Activated CD8-positive, alpha-beta memory T cell treated with anti-CD3 and anti-CD28 coated beads for 4 hours (primary cell): ENCODE results near the gene COL26A1.
"Not testable (repeated sequence)": the region's sequence is repeated elsewhere in the genome, so short reads cannot be mapped to it uniquely, and the experiment has no call there.

ENCODE experiments used
- DNase-seq, 2 donors: peaks; one replicate each; pipeline ENCODE4 v3.0.0-alpha.2; 2020; ENCODE audit warnings: low read depth in 2 of 2

Gene COL26A1

DNA sequence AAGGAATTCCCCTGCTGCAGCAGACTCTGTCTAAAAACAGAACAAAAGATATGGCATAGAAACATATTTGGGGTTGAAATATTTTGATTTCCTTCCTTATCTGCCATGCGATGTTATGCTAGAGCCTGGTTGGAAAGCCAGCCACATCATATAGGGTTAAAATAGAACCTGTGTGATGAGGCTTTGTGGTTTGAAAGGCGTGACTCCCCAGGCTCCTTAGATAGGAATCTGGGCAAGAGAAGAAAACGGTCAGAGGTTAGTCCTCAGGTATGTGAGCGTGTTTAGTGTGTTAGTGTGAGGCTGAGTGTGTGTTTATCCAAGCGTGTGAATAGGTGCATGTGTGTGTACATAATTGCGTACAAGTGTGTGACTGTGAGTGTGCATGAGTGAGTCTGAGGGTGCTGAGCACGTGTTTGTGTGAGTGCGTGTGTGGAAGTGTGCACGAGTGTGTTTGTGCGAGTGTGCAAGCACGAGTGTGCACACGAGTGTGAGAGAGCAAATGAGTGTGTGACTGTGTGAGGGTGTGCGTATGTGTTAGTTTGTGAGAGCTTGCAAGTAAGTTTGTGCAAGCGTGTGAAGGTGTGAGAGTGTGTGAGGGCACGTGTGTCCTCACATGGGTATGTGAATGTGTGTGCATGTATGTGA, 79.9 kb downstream of the COL26A1 start:
- DNase-seq: no peak

DNA sequence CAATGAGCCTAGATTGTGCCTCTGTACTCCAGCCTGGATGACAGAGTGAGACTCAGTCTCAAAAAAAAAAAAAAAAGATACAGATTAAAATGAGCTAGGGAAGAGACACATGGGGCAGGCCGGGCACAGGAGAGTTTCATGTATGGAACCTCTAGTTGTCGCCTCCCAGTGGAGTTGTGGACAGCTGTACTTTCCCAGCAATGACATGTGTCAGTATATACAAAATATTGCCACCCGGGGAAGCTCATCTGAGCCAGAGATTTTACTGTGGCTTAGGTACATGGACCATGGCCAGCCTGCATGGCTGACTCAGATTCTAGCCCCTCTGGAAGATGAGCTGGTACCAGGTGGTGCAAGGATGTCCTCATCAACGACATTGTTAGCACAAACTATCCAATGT, 87.4 kb downstream of the COL26A1 start:
- no peak for DNase-seq

DNA sequence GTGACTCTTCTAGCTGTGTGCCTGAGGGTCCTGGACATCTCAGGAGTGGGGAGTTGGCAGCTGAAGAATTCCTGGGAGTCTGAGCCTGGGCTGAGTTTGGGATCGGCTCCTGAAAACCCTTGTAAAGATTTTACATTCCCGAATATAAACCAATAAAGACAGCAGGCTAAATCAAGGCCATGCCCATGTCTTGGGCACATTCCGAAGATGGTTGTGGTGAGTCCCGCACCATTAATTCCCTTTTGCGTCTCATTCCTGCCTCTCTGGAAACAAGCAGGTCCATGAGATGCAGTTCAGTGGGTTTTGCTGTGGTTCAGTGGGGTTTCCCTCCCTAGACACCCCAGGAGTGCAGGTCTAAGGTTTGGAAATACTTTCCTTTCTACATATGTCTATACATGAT, 90.9 kb downstream of the COL26A1 start:
- no peak for DNase-seq

DNA sequence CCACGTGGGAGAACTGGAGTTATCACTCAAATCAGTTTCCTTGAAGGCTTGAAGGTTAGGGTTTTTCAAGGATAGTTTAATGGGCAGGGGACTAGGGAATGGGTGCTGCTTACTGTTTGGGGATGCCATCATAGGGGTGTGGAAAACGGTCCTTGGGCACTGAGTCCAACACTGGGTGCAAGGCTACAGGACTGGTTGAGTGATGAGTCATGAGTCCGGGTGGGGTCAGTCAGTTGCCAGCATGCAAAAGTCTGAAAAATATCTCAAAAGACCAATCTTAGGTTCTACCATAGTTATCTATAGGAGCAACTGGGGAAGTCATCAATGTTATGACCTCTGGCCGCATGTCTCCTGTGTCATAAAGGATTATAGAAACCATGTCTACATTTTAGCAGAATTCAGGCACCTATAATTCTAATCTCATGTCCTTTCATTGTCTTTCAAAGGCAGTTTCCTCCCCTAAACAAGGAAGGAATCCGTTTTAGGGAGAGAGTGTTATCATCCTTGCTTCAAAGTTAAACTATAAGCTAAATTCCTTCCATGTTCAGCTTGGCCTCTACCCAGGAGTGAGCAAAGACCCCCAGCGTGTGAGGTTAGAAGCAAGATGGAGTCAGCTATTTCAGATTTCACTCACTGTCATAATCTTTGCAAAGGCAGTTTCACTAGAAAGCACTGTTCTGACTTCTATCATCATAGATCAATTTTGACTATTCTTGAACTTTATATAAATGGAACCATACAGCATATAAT, 94.5 kb downstream of the COL26A1 start:
- DNase-seq: no peak

DNA sequence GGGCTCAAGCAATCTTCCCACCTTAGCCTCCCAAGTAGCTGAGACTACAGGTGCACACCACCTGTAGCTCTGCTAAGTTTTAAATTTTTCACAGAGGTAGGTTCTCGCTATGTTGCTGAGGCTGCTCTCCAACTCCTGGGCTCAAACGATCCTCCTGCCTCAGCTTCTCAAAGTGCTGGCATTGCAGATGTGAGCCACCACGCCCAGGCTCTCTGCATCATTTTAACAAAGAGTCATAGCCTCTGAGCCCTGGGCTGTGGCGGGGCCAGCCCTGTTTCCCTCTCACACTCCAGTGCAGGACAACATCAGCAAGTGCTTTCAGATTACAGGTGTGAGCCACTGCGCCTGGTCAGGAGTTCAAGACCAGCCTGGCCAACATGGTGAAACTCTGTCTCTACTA, 102.5 kb downstream of the COL26A1 start:
- DNase-seq: no peak

DNA sequence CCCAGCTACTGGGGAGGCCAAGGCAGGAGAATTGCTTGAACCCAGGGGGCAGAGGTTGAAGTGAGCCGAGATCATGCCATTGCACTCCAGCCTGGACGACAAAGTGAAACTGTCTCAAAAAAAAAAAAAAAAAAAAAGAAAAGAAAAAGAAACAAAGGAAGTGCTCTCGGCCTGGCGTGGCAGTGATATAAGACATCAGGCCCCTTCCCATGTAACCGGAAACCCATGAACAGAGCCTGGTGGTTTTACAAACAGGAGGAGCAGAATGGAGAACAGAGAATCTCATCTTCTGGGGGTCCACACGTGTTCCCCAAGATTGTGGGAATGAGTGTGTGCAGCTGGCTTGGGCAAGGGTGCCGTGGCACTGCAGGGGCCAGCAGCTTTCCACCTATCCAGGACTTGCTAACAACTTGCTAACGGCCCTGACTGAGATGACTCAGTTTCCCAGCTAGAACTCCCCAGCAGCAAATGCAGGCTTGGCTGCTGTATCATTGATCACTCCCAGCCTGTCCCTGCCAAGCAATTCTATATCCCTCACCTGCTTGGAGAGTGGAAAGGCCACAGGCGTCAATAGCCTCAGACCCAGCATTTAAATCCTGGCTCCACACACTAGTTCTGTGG, 103.0 kb downstream of the COL26A1 start:
- no peak for DNase-seq

DNA sequence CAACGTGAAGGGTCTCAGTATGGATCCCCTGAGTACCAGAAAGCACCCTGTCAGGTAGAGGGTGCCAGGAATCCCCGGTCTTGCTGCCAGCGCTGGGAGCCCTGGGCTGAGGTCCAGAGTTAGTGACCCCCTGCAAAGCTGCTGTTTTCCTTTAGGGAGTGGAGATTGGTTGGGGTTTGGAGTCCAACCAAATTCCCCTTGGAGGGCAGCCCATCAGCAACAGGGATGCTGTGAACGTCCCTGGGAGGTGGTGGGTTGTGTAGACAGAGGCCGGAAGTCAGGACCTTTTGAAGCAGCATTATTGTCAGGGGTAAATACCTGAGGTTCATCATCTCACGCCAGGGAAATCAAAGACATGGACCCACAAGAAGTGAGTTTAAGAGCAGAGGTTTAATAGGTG, 104.2 kb downstream of the COL26A1 start:
- DNase-seq: no peak

DNA sequence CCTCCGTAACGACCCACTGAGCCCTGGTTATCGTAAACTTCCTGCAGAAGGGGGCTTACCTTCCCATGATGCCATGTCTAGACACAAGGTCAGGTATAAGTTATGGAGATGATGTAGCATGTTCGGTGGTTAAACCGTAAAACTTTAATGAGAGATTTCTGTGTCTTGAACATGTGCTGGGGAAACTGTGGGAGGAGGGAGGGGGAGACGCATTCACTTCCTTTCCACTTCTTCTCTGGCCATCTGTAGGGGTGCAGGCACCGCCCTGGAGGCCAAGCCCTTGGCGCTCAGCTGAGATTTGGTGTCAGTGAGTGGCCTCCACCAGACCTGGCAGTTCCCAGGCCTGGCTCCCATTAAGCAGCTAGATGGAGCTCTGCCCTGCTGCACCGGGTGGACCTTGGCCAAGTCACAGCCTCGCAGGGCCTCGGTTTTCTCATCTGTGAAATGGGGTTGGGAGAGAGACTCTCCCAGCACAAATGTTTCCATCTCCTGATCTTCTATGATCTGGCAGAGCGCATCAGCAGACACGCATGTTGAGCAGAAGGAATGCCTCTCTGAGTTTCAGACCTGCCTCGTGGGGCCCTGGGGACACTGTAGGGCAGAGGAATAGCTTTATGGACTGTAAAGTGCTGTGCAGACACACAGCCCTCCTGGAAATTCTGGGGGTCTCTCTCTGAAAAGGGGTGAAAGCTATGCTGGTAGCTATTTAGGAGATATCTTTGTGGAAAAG, 106.0 kb downstream of the COL26A1 start:
- DNase-seq: no peak

DNA sequence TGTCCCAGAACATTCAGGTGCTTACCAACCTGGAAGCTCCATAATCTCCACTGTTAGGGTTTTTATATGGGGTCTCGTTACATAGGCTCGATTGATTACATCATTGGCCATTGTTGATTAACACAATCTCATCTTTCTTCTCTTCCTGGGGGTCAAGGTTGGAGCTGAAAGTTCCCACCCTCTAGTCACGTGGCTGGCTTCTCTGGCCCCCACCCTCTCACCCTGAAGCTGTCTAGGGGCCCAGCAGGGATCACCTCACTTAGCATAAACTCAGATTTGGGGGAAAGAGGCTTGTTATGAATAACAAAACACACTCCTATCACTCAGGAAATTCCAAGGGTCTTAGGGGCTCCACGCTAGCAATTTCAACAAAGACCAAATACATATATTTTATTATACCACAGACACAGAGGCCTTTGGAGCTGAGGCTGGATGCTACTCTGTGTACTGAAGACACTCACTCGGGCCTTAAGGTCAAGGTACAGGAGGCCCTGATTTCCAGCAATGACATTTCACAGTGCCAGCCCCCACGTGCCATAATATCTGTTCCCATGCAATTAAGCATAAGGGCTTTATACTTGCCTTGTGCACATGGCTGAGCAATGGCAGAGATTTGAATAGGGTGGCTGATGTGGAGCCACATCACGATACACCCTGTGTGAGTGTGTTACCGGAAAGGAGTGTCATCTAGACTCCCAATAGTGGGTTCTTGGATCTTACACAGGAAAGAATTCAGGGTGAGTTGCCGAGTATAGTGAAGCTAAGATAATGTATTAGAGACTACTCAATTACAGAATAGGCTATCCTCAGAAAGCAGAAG, 108.2 kb downstream of the COL26A1 start:
- no peak for DNase-seq

DNA sequence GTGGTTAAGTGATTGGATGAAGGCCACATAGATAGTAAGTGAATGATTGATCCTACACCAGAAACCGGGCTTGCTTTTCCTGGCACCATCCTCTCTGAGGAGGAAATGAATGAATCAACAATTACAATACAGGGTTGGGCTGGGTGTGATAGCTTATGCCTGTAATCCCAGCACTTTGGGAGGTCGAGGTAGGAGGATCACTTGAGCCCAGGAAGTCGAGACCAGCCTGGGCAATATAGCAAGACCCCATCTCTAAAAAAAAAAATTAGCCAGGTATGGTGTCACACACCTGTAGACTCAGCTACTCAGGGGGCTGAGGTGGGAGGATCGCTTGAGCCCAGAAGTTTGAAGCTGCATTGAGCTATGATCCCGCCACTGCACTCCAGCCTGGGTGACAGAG, 111.5 kb downstream of the COL26A1 start:
- DNase-seq: no peak

DNA sequence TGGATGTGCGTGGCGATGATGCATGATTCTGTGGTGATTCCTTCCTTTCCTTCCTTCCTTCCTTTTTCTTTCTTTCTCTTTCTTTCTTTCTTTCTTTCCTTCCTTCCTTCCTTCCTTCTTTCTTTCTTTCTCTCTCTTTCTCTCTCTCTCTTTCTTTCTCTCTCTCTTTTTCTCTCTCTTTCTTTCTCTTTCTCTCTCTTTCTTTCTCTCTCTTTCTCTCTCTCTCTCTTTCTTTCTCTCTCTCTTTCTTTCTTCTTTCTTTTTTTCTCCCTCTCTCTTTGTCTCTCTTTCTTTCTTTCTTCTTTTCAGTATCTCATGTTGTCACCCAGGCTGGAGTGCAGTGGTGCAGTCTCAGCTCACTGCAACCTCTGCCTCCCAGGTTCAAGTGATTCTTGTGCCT, 113.0 kb downstream of the COL26A1 start:
- DNase-seq: not testable (repeated sequence)

DNA sequence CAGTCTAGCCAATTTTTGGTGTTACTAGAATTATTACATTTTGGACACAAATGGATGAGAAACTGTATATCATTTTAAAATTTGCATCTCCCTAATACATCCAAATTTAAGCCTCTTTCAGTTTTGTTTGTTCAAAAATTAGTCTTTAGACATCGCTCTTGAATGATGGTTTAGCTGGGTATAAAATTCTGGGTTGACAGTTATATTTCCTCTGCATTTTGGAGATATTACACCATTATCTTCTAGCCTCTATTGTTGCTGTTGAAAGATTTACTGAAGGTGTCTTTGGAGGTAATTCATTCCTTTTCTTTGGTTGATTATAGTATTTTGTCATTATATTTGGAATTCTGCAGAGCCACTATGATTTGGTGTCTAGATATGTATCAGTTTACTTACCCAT, 116.5 kb downstream of the COL26A1 start:
- DNase-seq: no peak

DNA sequence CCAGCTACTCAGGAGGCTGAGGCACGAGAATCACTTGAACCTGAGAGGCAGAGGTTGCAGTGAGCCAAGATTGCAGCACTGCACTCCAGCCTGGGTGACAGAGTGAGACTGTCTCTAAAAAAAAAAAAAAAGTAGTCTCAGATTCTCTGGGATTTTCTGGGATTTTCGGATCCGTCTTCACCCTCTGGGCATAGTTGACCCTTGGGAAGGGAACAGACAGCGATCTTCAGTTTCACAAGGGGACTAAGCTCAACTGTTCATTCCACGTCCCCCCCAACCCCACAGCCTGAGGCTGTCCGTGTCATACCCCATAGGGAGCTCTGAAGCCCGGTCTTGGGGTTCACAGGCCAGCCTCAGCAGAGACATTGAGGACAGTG, 123.4 kb downstream of the COL26A1 start:
- not testable (repeated sequence) for DNase-seq

DNA sequence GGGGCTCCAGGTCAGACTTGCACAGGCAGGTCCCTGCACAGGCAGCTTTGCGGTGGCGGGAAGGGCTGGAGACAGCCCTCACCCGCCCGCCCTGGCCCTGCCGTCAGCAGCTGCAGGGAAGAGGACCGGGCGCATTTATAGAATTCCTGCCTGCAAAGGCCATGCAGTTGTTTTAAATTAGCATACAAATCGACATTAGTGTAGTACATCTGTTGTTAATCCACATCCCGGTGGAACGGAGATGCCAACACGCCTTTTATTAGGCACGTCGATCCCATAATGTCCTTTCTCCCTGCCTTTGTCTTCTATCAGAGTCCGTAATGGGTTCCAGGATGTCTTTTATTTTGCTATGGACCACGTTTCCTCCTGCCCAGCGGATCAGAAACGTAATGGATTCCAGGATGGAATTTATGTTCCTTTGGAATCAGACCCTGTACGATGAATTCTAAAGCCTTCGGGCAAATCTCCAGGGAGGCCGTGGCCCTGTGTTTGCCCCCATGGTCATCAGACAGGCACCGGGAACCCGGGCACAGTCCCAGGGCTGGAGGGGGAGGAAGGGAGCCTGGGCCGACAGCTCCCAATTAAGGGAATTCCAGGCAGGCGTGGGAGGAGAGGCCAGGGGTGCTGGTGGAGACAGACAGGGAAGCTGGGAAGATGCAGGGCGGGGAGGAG, 123.9 kb downstream of the COL26A1 start:
- no peak for DNase-seq

DNA sequence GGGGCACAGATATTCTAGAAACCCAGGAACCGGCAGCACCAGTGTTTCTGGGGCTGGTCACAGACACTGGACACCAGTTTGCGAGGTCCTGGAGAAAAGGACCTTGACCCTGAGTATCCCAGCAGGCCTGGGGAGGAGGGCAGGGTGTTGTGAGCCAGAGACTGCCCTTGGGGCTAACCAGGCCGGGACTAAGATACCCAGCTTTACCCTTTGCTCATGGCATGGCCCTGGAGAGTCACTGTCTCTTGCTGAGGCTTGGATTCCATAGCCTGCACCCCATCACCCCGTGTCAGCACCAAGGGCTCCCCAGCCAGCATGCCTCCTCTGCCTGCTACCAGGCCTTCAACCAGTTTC, 124.4 kb downstream of the COL26A1 start:
- DNase-seq: no peak

DNA sequence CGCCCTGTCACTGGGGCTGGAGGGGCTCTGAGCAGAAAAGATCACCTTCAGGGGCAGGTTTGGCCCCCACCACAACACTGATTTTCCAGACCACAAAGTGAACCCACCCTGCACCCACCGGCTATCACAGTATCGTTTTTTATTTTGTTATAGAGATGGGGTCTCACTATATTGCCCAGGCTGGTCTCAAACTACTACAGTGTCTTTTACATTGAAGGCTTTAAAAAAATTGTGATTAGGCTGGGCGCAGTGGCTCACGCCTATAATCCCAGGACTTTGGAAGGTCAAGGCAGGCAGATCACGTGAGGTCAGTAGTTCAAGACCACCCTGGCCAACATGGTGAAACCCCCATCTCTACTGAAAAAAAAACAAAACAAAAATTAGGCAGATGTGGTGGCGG, 125.1 kb downstream of the COL26A1 start:
- DNase-seq: no peak

DNA sequence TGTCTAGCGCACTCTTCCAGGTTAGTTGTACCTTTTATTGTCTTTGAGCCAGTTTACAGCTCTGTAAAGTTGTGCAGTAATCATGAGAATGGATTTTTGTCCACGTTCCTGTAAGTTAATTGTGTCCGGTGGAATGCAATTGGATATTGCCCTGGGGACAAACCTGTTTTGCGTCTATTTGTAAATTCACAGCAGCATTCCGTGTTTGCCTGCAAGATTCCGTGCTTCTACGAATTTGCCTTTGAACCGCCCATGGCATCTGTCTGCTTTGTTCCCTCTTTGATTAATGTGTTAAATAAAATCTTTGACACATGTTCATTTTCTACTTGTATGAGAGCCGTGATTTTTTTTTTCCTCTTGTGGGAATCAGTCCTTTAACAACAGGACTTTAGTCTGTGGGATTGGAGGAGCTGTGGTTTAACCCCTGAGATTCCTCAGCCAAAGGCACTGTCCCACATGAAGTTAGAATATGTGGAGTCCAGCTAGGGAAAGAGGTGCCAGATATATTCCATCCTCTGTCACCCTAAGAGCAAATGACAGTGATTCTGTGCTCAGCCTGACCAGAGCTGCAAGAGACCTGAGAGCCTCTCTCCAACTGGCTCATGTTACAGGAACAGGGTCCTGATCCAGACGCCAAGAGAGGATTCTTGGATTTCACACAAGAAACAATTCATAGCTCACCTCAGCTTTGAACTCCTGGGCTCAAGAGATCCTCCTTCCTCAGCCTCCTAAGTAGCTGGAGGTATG, 126.3 kb downstream of the COL26A1 start:
- no peak for DNase-seq

DNA sequence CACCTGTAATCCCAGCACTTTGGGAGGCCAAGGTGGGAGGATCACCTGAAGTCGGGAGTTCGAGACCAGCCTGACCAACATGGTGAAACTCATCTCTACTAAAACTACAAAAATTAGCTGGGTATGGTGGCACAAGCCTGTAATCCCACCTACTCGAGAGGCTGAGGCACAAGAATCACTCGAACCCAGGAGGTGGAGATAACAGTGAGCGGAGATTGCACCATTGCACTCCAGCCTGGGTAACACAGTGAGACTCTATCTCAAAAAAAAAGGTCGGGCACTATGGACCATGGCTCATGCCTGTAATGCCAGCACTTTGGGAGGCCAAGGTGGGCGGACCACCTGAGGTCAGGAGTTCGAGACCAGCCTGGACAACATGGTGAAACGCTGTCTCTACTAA, 127.8 kb downstream of the COL26A1 start:
- DNase-seq: not testable (repeated sequence)

DNA sequence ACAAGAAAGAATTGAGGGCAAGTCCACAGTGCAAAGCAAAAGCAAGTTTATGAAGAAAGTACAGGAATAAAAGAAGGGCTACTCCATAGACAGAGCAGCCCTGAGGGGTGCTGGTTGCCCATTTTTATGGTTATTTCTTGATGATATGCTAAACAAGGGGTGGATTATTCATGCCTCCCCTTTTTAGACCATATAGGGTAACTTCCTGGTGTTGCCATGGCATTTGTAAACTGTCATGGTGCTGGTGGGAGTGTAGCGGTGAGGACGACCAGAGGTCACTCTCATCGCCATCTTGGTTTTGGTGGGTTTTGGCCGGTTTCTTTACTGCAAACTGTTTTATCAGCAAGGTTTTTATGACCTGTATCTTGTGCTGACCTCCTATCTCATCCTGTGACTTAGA, 128.8 kb downstream of the COL26A1 start:
- not testable (repeated sequence) for DNase-seq

DNA sequence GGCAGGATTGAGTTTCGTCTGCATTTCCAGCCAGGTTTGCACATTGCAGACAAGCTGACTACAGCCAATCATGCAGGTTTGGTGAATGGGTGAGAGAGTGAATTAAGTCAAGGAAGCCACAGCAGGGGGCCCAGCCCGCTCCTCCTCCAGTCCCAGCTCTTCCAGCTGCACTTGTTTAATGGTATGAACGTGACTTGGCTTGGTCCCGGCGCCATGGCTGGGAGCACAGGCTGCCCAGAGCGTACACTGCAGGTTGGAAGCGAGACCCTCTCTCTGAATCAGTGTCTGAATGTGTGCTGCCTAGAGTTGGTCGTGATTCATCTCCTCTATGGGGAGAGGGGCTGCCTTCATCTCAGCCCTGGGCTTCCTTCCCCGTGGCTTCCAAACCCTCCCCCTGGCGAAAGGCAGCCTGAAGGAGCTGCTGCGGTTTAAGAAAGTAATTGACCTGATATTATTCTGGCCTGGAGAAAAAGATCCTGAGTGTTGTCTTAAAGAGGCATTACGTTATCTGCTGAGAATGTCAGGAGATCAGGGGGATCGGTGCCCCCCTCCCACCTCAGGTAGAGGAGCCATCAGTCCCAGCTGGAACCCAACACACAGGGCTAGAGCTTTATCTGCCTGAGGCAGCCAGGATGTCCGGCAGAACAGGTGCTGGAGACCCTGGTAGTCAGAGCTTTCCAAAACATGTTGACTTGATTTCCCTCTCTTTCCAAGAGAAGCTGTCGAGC, 132.1 kb downstream of the COL26A1 start:
- DNase-seq: no peak
